Panc1 (cell line): ENCODE data around the gene SEC14L5.

Source experiments
- TF ChIP-seq, protein P1 (sequence below), 2 experiments: IDR thresholded peaks; 2 replicates each; pipeline ENCODE4 v1.6.1; 2011 to 2012; ENCODE audit warnings: low read depth in 2 of 2, control low read depth in 1 of 2, low read length in 1 of 2, mild to moderate bottlenecking in 1 of 2, moderate library complexity in 1 of 2; ENCODE audit not compliant: insufficient read depth in 1 of 2
- TF ChIP-seq, protein P2 (sequence below): fragments of 450-650 bp; IDR thresholded peaks from 2 replicates; pipeline ENCODE4 v1.5.1; 2017; ENCODE audit warnings: mild to moderate bottlenecking

DNA sequence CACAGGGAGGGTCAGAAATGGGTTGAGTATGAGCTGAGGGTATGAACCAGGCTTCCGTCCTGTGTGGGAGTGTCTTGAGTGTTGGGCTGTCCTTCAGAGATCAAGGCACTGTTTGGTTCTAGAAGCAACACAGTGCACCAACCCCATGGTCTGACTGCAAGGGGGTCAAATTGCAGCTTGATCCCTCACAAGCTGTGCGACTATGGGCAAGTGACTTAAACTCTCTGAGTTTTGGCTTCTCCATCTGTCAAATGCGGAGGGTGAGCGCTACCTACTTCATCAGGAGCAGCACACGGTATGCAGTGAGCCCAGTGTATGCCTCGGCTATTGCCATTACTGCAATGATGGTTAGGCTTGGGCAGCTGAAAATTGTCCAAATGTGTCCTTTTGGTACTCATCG lies 21.0 kb downstream of the SEC14L5 start:
- TF ChIP-seq, protein P1, sequence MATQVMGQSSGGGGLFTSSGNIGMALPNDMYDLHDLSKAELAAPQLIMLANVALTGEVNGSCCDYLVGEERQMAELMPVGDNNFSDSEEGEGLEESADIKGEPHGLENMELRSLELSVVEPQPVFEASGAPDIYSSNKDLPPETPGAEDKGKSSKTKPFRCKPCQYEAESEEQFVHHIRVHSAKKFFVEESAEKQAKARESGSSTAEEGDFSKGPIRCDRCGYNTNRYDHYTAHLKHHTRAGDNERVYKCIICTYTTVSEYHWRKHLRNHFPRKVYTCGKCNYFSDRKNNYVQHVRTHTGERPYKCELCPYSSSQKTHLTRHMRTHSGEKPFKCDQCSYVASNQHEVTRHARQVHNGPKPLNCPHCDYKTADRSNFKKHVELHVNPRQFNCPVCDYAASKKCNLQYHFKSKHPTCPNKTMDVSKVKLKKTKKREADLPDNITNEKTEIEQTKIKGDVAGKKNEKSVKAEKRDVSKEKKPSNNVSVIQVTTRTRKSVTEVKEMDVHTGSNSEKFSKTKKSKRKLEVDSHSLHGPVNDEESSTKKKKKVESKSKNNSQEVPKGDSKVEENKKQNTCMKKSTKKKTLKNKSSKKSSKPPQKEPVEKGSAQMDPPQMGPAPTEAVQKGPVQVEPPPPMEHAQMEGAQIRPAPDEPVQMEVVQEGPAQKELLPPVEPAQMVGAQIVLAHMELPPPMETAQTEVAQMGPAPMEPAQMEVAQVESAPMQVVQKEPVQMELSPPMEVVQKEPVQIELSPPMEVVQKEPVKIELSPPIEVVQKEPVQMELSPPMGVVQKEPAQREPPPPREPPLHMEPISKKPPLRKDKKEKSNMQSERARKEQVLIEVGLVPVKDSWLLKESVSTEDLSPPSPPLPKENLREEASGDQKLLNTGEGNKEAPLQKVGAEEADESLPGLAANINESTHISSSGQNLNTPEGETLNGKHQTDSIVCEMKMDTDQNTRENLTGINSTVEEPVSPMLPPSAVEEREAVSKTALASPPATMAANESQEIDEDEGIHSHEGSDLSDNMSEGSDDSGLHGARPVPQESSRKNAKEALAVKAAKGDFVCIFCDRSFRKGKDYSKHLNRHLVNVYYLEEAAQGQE (IDR thresholded peaks at IDR 0.05; ENCODE audit: insufficient read depth in 1 of 2, low read depth in 2 of 2, low read length in 1 of 2), result no peak
- TF ChIP-seq, protein P2, sequence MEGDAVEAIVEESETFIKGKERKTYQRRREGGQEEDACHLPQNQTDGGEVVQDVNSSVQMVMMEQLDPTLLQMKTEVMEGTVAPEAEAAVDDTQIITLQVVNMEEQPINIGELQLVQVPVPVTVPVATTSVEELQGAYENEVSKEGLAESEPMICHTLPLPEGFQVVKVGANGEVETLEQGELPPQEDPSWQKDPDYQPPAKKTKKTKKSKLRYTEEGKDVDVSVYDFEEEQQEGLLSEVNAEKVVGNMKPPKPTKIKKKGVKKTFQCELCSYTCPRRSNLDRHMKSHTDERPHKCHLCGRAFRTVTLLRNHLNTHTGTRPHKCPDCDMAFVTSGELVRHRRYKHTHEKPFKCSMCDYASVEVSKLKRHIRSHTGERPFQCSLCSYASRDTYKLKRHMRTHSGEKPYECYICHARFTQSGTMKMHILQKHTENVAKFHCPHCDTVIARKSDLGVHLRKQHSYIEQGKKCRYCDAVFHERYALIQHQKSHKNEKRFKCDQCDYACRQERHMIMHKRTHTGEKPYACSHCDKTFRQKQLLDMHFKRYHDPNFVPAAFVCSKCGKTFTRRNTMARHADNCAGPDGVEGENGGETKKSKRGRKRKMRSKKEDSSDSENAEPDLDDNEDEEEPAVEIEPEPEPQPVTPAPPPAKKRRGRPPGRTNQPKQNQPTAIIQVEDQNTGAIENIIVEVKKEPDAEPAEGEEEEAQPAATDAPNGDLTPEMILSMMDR, result no peak
